HepG2 (cell line): Measurements from ENCODE around the gene IGF2. TPM values are rescaled to one million over a fixed set of nuclear protein-coding genes. Genes with fewer than 3 reads are reported as not detected.

Experiments used
- FOSL2 ChIP-seq: sonication (generic); formaldehyde crosslinking; IDR thresholded peaks from 2 replicates; pipeline ENCODE4 v1.4.0; 2020; ENCODE audit warnings: missing genetic modification reagents
- FOXM1 ChIP-seq: sonication (generic); formaldehyde crosslinking; IDR thresholded peaks from 2 replicates; pipeline ENCODE4 v1.5.0; 2020; ENCODE audit warnings: missing genetic modification reagents
- MIER3 ChIP-seq: IDR thresholded peaks from 2 replicates; pipeline ENCODE4 v1.6.1; 2016; ENCODE audit warnings: missing compliant biosample characterization, borderline replicate concordance
- NR2C2 ChIP-seq: sonication (generic); formaldehyde crosslinking; IDR thresholded peaks from 2 replicates; pipeline ENCODE4 v1.4.0; 2020; ENCODE audit warnings: missing genetic modification reagents, mild to moderate bottlenecking, moderate library complexity, borderline replicate concordance
- ONECUT2 ChIP-seq: sonication (generic); formaldehyde crosslinking; IDR thresholded peaks from 2 replicates; pipeline ENCODE4 v1.4.0; 2020; ENCODE audit warnings: missing genetic modification reagents
- POLR2A ChIP-seq, 2 experiments: IDR thresholded peaks; 2 replicates each; pipeline ENCODE4 v1.6.1; 2011; ENCODE audit warnings: low read depth in 2 of 2, low read length in 2 of 2, mild to moderate bottlenecking in 1 of 2, moderate library complexity in 1 of 2; ENCODE audit not compliant: insufficient read depth in 1 of 2
- ZNF530 ChIP-seq: sonication (generic); formaldehyde crosslinking; IDR thresholded peaks from 2 replicates; pipeline ENCODE4 v1.5.0; 2020; ENCODE audit warnings: low read depth, mild to moderate bottlenecking, missing genetic modification reagents
- ZNF546 ChIP-seq: sonication (generic); formaldehyde crosslinking; conservative IDR thresholded peaks from 2 replicates; pipeline ENCODE4 v1.8.1; 2023; ENCODE audit warnings: mild to moderate bottlenecking, missing genetic modification reagents
- ZNF670 ChIP-seq: sonication (generic); formaldehyde crosslinking; IDR thresholded peaks from 2 replicates; pipeline ENCODE4 v1.8.0; 2022; ENCODE audit warnings: mild to moderate bottlenecking, missing genetic modification reagents, borderline replicate concordance
- polyA plus RNA-seq, 8 experiments: library from polyadenylated mRNA; depleted of rRNA in 3 of 8; stranded (reverse) in 7 of 8; unstranded in 1 of 8; fragments of >200 nt; fragmentation: Illumina TruSeq in 4 of 8; extraction: Trizol in 4 of 8; gene quantifications; 2 replicates each; pipeline versions ENCODE4 v1.2.1 to v1.2.3, GENCODE V29; 2011 to 2016; ENCODE audit warnings: low read depth in 4 of 8, missing spikeins in 1 of 8, mixed read lengths in 1 of 8; ENCODE audit not compliant: insufficient read depth in 1 of 8
- total RNA-seq, 5 experiments: library from RNA; depleted of rRNA; stranded (reverse); fragments of >200 nt; fragmentation: Illumina TruSeq; extraction: Trizol; gene quantifications; 2 replicates each; pipeline ENCODE4 v1.2.3, GENCODE V29; 2016; ENCODE audit warnings: low read depth in 1 of 5
- TF ChIP-seq, protein P1 (sequence below): sonication (generic); formaldehyde crosslinking; IDR thresholded peaks from 2 replicates; pipeline ENCODE4 v1.8.0; 2022; ENCODE audit warnings: missing genetic modification reagents, mild to moderate bottlenecking, moderate library complexity, borderline replicate concordance
- TF ChIP-seq, protein P2 (sequence below): sonication (generic); formaldehyde crosslinking; IDR thresholded peaks from 2 replicates; pipeline ENCODE4 v1.5.0; 2020; ENCODE audit warnings: missing genetic modification reagents
- TF ChIP-seq, protein P3 (sequence below): sonication (generic); formaldehyde crosslinking; IDR thresholded peaks from 2 replicates; pipeline ENCODE4 v1.4.0; 2020; ENCODE audit warnings: missing genetic modification reagents; ENCODE audit errors: not compliant biosample characterization
- TF ChIP-seq, protein P4 (sequence below): sonication (generic); formaldehyde crosslinking; IDR thresholded peaks from 2 replicates; pipeline ENCODE4 v1.5.0; 2020; ENCODE audit warnings: mild to moderate bottlenecking, missing genetic modification reagents, borderline replicate concordance
- TF ChIP-seq, protein P5 (sequence below): sonication (generic); formaldehyde crosslinking; IDR thresholded peaks from 2 replicates; pipeline ENCODE4 v1.8.0; 2022; ENCODE audit warnings: low read depth, missing genetic modification reagents

Gene IGF2
- total and polyA plus RNA-seq, 2 of the 13 experiments (the other 11 are each of a cell fraction or from before 2014, with no cell fraction given): 79.1 to 254 TPM

DNA sequence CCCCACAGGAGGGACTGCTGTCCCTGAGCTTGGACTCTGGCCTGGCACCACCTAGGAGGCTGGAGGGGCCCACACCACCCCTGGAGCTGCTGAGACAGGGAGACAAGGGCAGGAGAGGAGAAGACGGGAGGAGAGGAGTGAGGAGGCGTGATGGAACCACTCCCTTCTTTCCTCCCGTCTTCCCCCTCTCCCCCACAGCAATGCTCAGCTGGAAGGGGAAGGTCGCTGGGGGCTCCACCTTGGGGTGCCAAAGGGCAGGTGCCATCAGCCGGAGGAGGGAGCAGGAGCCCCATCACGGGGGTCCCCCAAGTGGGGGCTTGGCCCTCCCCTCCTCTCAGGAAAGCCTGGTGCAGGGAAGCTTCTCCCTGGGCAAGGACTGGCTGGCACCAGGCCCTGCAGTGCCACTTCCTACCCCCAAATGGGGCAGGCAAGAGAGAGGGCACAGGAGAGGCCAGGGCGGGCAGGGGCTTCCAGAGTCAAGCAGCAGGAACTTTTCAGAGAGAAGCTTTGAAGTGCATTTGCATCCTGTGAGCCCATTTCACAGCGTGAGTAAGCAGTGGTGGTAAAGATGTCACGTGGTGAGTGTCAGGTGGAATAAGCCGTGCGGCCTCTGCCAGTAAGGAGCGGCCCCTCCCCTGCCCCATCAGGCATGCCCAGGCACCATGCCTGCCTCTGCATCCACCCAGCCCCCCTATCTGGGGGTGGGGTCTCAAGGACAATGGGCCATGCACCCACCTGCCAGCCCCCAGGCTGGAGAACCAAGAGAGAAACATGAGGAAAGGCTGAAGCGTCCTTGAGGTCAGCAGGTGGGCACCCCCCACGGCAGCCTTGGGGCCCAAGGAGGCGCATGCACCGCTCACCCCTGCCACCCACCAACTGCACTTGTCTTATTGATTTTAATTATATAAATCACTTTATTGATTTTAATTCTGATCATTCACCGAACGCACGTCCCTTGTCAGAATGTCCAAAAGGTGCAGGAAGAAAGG lies 4.9 kb downstream of the IGF2 start (continued):
- TF ChIP-seq, protein P1, sequence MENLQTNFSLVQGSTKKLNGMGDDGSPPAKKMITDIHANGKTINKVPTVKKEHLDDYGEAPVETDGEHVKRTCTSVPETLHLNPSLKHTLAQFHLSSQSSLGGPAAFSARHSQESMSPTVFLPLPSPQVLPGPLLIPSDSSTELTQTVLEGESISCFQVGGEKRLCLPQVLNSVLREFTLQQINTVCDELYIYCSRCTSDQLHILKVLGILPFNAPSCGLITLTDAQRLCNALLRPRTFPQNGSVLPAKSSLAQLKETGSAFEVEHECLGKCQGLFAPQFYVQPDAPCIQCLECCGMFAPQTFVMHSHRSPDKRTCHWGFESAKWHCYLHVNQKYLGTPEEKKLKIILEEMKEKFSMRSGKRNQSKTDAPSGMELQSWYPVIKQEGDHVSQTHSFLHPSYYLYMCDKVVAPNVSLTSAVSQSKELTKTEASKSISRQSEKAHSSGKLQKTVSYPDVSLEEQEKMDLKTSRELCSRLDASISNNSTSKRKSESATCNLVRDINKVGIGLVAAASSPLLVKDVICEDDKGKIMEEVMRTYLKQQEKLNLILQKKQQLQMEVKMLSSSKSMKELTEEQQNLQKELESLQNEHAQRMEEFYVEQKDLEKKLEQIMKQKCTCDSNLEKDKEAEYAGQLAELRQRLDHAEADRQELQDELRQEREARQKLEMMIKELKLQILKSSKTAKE (CRISPR knock-in tag): no peak; the same call in 1 of the 2 replicates
- TF ChIP-seq ZNF530 (no peak), NR2C2 (no peak), ZNF546 (CRISPR knock-in tag) (0 out of 2 replicates have a peak, but pooled peaks have one; percentile 5), MIER3 (CRISPR knock-in tag) (no peak), ONECUT2 (CRISPR knock-in tag) (no peak), FOSL2 (CRISPR knock-in tag) (no peak), ZNF670 (no peak), POLR2A (IDR thresholded peaks at IDR 0.05; ENCODE audit: insufficient read depth in 1 of 2, low read depth in 2 of 2, low read length in 2 of 2) (no peak; a peak in 1 of 4 replicates), FOXM1 (CRISPR knock-in tag) (no peak)
- TF ChIP-seq, protein P2, sequence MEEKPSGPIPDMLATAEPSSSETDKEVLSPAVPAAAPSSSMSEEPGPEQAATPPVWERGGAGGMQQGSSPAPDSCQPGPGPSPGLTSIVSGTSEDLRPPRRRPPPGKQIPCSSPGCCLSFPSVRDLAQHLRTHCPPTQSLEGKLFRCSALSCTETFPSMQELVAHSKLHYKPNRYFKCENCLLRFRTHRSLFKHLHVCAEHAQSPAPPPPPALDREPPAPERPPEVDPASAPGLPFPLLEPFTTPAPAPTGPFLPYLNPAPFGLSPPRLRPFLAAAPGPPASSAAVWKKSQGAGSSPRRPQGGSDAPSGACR (CRISPR knock-in tag): 0 out of 2 replicates have a peak, but pooled peaks have one; percentile 14
- TF ChIP-seq, protein P3, sequence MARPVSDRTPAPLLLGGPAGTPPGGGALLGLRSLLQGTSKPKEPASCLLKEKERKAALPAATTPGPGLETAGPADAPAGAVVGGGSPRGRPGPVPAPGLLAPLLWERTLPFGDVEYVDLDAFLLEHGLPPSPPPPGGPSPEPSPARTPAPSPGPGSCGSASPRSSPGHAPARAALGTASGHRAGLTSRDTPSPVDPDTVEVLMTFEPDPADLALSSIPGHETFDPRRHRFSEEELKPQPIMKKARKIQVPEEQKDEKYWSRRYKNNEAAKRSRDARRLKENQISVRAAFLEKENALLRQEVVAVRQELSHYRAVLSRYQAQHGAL: no peak
- TF ChIP-seq, protein P4, sequence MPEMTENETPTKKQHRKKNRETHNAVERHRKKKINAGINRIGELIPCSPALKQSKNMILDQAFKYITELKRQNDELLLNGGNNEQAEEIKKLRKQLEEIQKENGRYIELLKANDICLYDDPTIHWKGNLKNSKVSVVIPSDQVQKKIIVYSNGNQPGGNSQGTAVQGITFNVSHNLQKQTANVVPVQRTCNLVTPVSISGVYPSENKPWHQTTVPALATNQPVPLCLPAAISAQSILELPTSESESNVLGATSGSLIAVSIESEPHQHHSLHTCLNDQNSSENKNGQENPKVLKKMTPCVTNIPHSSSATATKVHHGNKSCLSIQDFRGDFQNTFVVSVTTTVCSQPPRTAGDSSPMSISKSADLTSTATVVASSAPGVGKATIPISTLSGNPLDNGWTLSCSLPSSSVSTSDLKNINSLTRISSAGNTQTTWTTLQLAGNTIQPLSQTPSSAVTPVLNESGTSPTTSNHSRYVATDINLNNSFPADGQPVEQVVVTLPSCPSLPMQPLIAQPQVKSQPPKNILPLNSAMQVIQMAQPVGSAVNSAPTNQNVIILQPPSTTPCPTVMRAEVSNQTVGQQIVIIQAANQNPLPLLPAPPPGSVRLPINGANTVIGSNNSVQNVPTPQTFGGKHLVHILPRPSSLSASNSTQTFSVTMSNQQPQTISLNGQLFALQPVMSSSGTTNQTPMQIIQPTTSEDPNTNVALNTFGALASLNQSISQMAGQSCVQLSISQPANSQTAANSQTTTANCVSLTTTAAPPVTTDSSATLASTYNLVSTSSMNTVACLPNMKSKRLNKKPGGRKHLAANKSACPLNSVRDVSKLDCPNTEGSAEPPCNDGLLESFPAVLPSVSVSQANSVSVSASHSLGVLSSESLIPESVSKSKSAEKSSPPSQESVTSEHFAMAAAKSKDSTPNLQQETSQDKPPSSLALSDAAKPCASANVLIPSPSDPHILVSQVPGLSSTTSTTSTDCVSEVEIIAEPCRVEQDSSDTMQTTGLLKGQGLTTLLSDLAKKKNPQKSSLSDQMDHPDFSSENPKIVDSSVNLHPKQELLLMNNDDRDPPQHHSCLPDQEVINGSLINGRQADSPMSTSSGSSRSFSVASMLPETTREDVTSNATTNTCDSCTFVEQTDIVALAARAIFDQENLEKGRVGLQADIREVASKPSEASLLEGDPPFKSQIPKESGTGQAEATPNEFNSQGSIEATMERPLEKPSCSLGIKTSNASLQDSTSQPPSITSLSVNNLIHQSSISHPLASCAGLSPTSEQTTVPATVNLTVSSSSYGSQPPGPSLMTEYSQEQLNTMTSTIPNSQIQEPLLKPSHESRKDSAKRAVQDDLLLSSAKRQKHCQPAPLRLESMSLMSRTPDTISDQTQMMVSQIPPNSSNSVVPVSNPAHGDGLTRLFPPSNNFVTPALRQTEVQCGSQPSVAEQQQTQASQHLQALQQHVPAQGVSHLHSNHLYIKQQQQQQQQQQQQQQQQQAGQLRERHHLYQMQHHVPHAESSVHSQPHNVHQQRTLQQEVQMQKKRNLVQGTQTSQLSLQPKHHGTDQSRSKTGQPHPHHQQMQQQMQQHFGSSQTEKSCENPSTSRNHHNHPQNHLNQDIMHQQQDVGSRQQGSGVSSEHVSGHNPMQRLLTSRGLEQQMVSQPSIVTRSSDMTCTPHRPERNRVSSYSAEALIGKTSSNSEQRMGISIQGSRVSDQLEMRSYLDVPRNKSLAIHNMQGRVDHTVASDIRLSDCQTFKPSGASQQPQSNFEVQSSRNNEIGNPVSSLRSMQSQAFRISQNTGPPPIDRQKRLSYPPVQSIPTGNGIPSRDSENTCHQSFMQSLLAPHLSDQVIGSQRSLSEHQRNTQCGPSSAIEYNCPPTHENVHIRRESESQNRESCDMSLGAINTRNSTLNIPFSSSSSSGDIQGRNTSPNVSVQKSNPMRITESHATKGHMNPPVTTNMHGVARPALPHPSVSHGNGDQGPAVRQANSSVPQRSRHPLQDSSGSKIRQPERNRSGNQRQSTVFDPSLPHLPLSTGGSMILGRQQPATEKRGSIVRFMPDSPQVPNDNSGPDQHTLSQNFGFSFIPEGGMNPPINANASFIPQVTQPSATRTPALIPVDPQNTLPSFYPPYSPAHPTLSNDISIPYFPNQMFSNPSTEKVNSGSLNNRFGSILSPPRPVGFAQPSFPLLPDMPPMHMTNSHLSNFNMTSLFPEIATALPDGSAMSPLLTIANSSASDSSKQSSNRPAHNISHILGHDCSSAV (CRISPR knock-in tag): no peak
- TF ChIP-seq, protein P5, sequence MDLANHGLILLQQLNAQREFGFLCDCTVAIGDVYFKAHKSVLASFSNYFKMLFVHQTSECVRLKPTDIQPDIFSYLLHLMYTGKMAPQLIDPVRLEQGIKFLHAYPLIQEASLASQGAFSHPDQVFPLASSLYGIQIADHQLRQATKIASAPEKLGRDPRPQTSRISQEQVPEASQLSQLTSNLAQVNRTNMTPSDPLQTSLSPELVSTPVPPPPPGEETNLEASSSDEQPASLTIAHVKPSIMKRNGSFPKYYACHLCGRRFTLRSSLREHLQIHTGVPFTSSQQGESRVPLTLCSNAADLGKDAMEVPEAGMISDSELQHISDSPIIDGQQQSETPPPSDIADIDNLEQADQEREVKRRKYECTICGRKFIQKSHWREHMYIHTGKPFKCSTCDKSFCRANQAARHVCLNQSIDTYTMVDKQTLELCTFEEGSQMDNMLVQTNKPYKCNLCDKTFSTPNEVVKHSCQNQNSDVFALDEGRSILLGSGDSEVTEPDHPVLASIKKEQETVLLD (CRISPR knock-in tag): no peak
